Activated naive CD4-positive, alpha-beta T cell treated with anti-CD3 and anti-CD28 coated beads for 36 hours (primary cell): ENCODE data around the gene ANKRD6. TPM values are rescaled to one million over a fixed set of nuclear protein-coding genes. Genes with fewer than 3 reads are reported as not detected.

ENCODE experiments used
- CTCF ChIA-PET: fragments of 350-600 bp; sonication (Branson Sonifier 250); formaldehyde crosslinking; loops from one replicate; lab custom pipeline; 2021; ENCODE audit warnings: antibody characterized with exemption; lab: Charles Lee
- DNase-seq: peaks from one replicate; pipeline ENCODE4 v3.0.0-alpha.2; 2020
- H3K27ac Mint-ChIP-seq: one replicate; pipeline ENCODE4 v1.8.0; 2021; ENCODE audit warnings: mild to moderate bottlenecking, mixed read lengths
- H3K27me3 Mint-ChIP-seq: one replicate; pipeline ENCODE4 v1.8.0; 2021; ENCODE audit warnings: low read depth, mixed read lengths
- H3K36me3 Mint-ChIP-seq: one replicate; pipeline ENCODE4 v1.8.0; 2021; ENCODE audit warnings: low read depth, mixed read lengths
- H3K4me1 Mint-ChIP-seq: one replicate; pipeline ENCODE4 v1.8.0; 2021; ENCODE audit warnings: low read depth, mixed read lengths
- H3K4me3 Mint-ChIP-seq: one replicate; pipeline ENCODE4 v1.8.0; 2021; ENCODE audit warnings: mild to moderate bottlenecking, moderate library complexity, mixed read lengths
- H3K9me3 Mint-ChIP-seq: one replicate; pipeline ENCODE4 v1.8.0; 2021; ENCODE audit warnings: mixed read lengths
- intact Hi-C: fragments of 100-400 bp; cut with micrococcal nuclease; formaldehyde crosslinking; loops from one replicate; pipeline ENCODE4 v1.15.1; 2023
- total RNA-seq, 2 experiments: library from RNA; stranded (reverse); gene quantifications; one replicate each; pipeline ENCODE4 v1.2.3, GENCODE V29; 2021

Gene ANKRD6
- total RNA-seq, 2 experiments from 2014 or later: 1.5 to 1.6 TPM

- Mint-ChIP-seq H3K4me1 (no peaks in the 10 kb centered on the region), H3K27ac (no peak overlapping the region), H3K4me3 (no peak overlapping the region), H3K9me3 (no peaks in the 10 kb centered on the region), H3K36me3 (no peaks in the 10 kb centered on the region), H3K27me3 (no peaks in the 10 kb centered on the region)
- DNase-seq: no peak
- intact Hi-C loops: no loop called here
- CTCF ChIA-PET: no interaction called here
Observed at GRCh38 chr6:89522778-89523177, 89.8 kb downstream of the ANKRD6 start.

GRCh38 chr6:89525786-89526562 is 93.0 kb downstream of the ANKRD6 start:
- intact Hi-C loops: no loop called here
- Mint-ChIP-seq H3K27ac (no peak overlapping the region), H3K27me3 (no peaks in the 10 kb centered on the region), H3K4me1 (no peaks in the 10 kb centered on the region), H3K9me3 (no peaks in the 10 kb centered on the region), H3K4me3 (no peak overlapping the region), H3K36me3 (no peaks in the 10 kb centered on the region)
- CTCF ChIA-PET: interaction anchor here (1.7 kb wide), 1 partner anchor 83 kb away, joined by 3 read pairs; no protein-coding TSS in a partner anchor
- DNase-seq: no peak

- H3K4me1 Mint-ChIP-seq: no peaks in the 10 kb centered on the region
- intact Hi-C loops: no loop called here
Observed at GRCh38 chr6:89526563-89526869, 93.6 kb downstream of the ANKRD6 start.

GRCh38 chr6:89527634-89528033 is 94.7 kb downstream of the ANKRD6 start:
- Mint-ChIP-seq H3K4me1 (no peaks in the 10 kb centered on the region), H3K4me3 (no peak overlapping the region), H3K9me3 (no peaks in the 10 kb centered on the region), H3K27me3 (no peaks in the 10 kb centered on the region), H3K27ac (no peak overlapping the region), H3K36me3 (no peaks in the 10 kb centered on the region)
- intact Hi-C loops: no loop called here
- DNase-seq: no peak
- CTCF ChIA-PET: no interaction called here

More at GRCh38 chr6:89526563-89526869, 93.6 kb downstream of the ANKRD6 start:
- Mint-ChIP-seq H3K4me3 (no peak overlapping the region), H3K9me3 (no peaks in the 10 kb centered on the region), H3K27ac (no peak overlapping the region), H3K27me3 (no peaks in the 10 kb centered on the region), H3K36me3 (no peaks in the 10 kb centered on the region)
- CTCF ChIA-PET: interaction anchor here (1.7 kb wide), 1 partner anchor 83 kb away, joined by 3 read pairs; no protein-coding TSS in a partner anchor
- no peak for DNase-seq

GRCh38 chr6:89528866-89529265 is 95.9 kb downstream of the ANKRD6 start:
- no peak for DNase-seq
- H3K4me1 Mint-ChIP-seq: no peaks in the 10 kb centered on the region
- H3K27me3 Mint-ChIP-seq: no peaks in the 10 kb centered on the region
- intact Hi-C loops: no loop called here
- H3K27ac Mint-ChIP-seq: no peak overlapping the region
- no peaks in the 10 kb centered on the region for H3K36me3 Mint-ChIP-seq
- CTCF ChIA-PET: interaction anchor here (0.7 kb wide), 1 partner anchor 567 kb away, joined by 3 read pairs; no protein-coding TSS in a partner anchor
- H3K9me3 Mint-ChIP-seq: no peaks in the 10 kb centered on the region
- no peak overlapping the region for H3K4me3 Mint-ChIP-seq

- Mint-ChIP-seq H3K36me3 (no peaks in the 10 kb centered on the region), H3K9me3 (no peaks in the 10 kb centered on the region), H3K27ac (no peak overlapping the region), H3K27me3 (no peaks in the 10 kb centered on the region), H3K4me3 (no peak overlapping the region), H3K4me1 (no peaks in the 10 kb centered on the region)
- intact Hi-C loops: no loop called here
- no peak for DNase-seq
- CTCF ChIA-PET: no interaction called here
Observed at GRCh38 chr6:89530982-89531381, 98.0 kb downstream of the ANKRD6 start.

- CTCF ChIA-PET: no interaction called here
Observed at GRCh38 chr6:89536231-89536630, 103.3 kb downstream of the ANKRD6 start.

GRCh38 chr6:89539779-89540178 is 106.8 kb downstream of the ANKRD6 start:
- Mint-ChIP-seq H3K4me3 (no peak overlapping the region), H3K27ac (no peak overlapping the region), H3K27me3 (no peaks in the 10 kb centered on the region), H3K9me3 (no peaks in the 10 kb centered on the region), H3K36me3 (no peaks in the 10 kb centered on the region), H3K4me1 (no peaks in the 10 kb centered on the region)
- intact Hi-C loops: no loop called here
- DNase-seq: no peak
- CTCF ChIA-PET: interaction anchor here (0.6 kb wide), 1 partner anchor 299 kb away, joined by 4 read pairs; no protein-coding TSS in a partner anchor

More at GRCh38 chr6:89536231-89536630, 103.3 kb downstream of the ANKRD6 start:
- intact Hi-C loops: no loop called here
- Mint-ChIP-seq H3K4me3 (no peak overlapping the region), H3K27me3 (no peaks in the 10 kb centered on the region), H3K9me3 (no peaks in the 10 kb centered on the region), H3K27ac (no peak overlapping the region), H3K36me3 (no peaks in the 10 kb centered on the region), H3K4me1 (no peaks in the 10 kb centered on the region)
- no peak for DNase-seq

GRCh38 chr6:89542081-89542857 is 109.3 kb downstream of the ANKRD6 start:
- Mint-ChIP-seq H3K4me1 (no peaks in the 10 kb centered on the region), H3K36me3 (no peaks in the 10 kb centered on the region), H3K9me3 (no peaks in the 10 kb centered on the region), H3K27me3 (no peaks in the 10 kb centered on the region), H3K4me3 (no peak overlapping the region), H3K27ac (no peak overlapping the region)
- CTCF ChIA-PET: no interaction called here
- intact Hi-C loops: no loop called here
- no peak for DNase-seq

GRCh38 chr6:89542866-89543265 is 109.9 kb downstream of the ANKRD6 start:
- H3K4me1 Mint-ChIP-seq: no peaks in the 10 kb centered on the region
- H3K9me3 Mint-ChIP-seq: no peaks in the 10 kb centered on the region
- H3K4me3 Mint-ChIP-seq: no peak overlapping the region
- intact Hi-C loops: no loop called here
- no peaks in the 10 kb centered on the region for H3K27me3 Mint-ChIP-seq
- H3K27ac Mint-ChIP-seq: no peak overlapping the region
- no peaks in the 10 kb centered on the region for H3K36me3 Mint-ChIP-seq
- CTCF ChIA-PET: no interaction called here
- no peak for DNase-seq

- CTCF ChIA-PET: no interaction called here
- H3K4me3 Mint-ChIP-seq: no peak overlapping the region
- no peak overlapping the region for H3K27ac Mint-ChIP-seq
- H3K36me3 Mint-ChIP-seq: no peaks in the 10 kb centered on the region
- intact Hi-C loops: no loop called here
- no peaks in the 10 kb centered on the region for H3K9me3 Mint-ChIP-seq
- no peaks in the 10 kb centered on the region for H3K4me1 Mint-ChIP-seq
- no peak for DNase-seq
- no peaks in the 10 kb centered on the region for H3K27me3 Mint-ChIP-seq
Observed at GRCh38 chr6:89547281-89547680, 114.3 kb downstream of the ANKRD6 start.

GRCh38 chr6:89553431-89553830 is 120.5 kb downstream of the ANKRD6 start:
- Mint-ChIP-seq H3K9me3 (peaks cover 6% of the 10 kb centered on the region), H3K36me3 (no peaks in the 10 kb centered on the region), H3K27me3 (peaks cover 3% of the 10 kb centered on the region), H3K4me1 (no peaks in the 10 kb centered on the region), H3K4me3 (no peak overlapping the region), H3K27ac (no peak overlapping the region)
- no peak for DNase-seq
- intact Hi-C loops: no loop called here
- CTCF ChIA-PET: no interaction called here

- no peak overlapping the region for H3K4me3 Mint-ChIP-seq
- CTCF ChIA-PET: no interaction called here
- DNase-seq: no peak
- intact Hi-C loops: no loop called here
- peaks cover 6% of the 10 kb centered on the region for H3K9me3 Mint-ChIP-seq
- no peaks in the 10 kb centered on the region for H3K36me3 Mint-ChIP-seq
- H3K4me1 Mint-ChIP-seq: no peaks in the 10 kb centered on the region
- H3K27me3 Mint-ChIP-seq: peaks cover 3% of the 10 kb centered on the region
- no peak overlapping the region for H3K27ac Mint-ChIP-seq
Observed at GRCh38 chr6:89554106-89554505, 121.2 kb downstream of the ANKRD6 start.
